ENCODE results near the gene CD74. TPM values are rescaled to one million over a fixed set of nuclear protein-coding genes. Genes with fewer than 3 reads are reported as not detected.

Gene CD74
- total and polyA plus RNA-seq, 2 of the 13 experiments (the other 11 are each of a cell fraction or from before 2014, with no cell fraction given) = 34.1 to 84.4 TPM

DNA sequence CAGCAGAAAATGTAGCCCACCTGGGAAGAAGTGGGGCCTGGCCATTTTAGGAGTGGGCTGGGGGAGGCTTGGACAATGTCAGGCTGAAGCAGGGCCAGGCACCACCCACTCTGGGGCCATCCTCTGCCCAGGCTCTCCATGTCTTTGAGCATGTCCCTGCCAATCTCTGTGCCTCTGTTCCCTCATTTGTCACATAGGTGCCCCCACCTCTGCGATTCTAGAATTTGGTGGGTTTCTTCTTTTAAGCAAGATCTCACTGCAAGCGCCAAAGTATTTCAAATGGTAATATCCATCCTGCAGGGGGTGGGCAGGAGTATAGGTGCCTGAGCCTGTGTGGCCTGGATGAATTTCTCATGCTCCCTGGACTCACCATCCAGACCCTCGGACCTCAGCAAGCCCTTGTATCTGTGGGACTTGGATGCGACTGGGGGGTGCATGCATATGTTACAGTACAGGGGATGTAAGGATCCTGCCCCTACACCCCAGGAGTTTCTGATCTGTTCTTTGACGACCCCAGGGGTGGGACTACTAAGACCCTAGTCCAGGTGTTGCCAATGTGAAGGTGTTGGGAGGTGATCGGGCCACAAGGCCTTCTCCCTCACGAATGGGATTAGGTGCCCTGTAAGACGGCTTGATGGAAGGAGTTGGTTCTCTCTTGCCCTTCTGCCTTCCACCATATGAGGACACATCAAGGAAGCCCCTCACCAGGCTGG lies 4.3 kb downstream of the CD74 start:
- no TSS peak for BruUV-seq (replicated peaks)
- FAIRE-seq (no peak), DNase-seq (ENCODE audit: low spot score) (no peak), ATAC-seq (no peak)
- H3K36me3 ChIP-seq (replicated peaks in 1 of 2; ENCODE audit: control insufficient read depth in 1 of 2, insufficient read depth in 2 of 2, low read length in 2 of 2) = peaks cover 4 to 12% of the 10 kb centered on the region in 2 experiments; a peak in 3 of 5 replicates
- 96% methylated on average over 7 of the region's 8 CpGs for WGBS (ENCODE audit: low lambda C conversion rate)
- intact Hi-C loops (cut with micrococcal nuclease; ENCODE audit: unreplicated experiment) (no loop called here), in situ Hi-C loops (cut with HindIII; ENCODE audit: extremely low pct_ligation_motif_present, low pct_unique_long_range_greater_than_20kb) (no loop called here)
- ChIA-PET POLR2A (no interaction called here), CTCF (ENCODE audit: low intra/inter-chr PET ratio, low total read pairs) (no interaction called here)
- H3K79me2 ChIP-seq (ENCODE audit: insufficient read depth, low read length) = peaks cover 5% of the 10 kb centered on the region
- H3K4me3 ChIP-seq (replicated peaks in 1 of 3; ENCODE audit: insufficient read depth in 1 of 3, low read depth in 2 of 3, low read length in 3 of 3) = no peak overlapping the region
- TF ChIP-seq MTA1 (CRISPR knock-in tag; IDR thresholded peaks at IDR 0.05; ENCODE audit: borderline replicate concordance) = no peak
- no peak for TF ChIP-seq ZNF460 (CRISPR knock-in tag; IDR thresholded peaks at IDR 0.05; ENCODE audit: borderline replicate concordance)
- TF ChIP-seq CC2D1A (CRISPR knock-in tag; IDR thresholded peaks at IDR 0.05) = no peak
- no peak for TF ChIP-seq ZNF251 (CRISPR knock-in tag; IDR thresholded peaks at IDR 0.05)
- TF ChIP-seq, protein P1, sequence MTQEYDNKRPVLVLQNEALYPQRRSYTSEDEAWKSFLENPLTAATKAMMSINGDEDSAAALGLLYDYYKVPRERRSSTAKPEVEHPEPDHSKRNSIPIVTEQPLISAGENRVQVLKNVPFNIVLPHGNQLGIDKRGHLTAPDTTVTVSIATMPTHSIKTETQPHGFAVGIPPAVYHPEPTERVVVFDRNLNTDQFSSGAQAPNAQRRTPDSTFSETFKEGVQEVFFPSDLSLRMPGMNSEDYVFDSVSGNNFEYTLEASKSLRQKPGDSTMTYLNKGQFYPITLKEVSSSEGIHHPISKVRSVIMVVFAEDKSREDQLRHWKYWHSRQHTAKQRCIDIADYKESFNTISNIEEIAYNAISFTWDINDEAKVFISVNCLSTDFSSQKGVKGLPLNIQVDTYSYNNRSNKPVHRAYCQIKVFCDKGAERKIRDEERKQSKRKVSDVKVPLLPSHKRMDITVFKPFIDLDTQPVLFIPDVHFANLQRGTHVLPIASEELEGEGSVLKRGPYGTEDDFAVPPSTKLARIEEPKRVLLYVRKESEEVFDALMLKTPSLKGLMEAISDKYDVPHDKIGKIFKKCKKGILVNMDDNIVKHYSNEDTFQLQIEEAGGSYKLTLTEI (CRISPR knock-in tag; conservative IDR thresholded peaks at IDR 0.05) = no peak
- no peak for TF ChIP-seq DNMT1 (CRISPR knock-in tag; IDR thresholded peaks at IDR 0.05)
- TF ChIP-seq CBFB (CRISPR knock-in tag; IDR thresholded peaks at IDR 0.05) = no peak
- TF ChIP-seq RARA (CRISPR knock-in tag; IDR thresholded peaks at IDR 0.05) = no peak
- TF ChIP-seq, protein P2, sequence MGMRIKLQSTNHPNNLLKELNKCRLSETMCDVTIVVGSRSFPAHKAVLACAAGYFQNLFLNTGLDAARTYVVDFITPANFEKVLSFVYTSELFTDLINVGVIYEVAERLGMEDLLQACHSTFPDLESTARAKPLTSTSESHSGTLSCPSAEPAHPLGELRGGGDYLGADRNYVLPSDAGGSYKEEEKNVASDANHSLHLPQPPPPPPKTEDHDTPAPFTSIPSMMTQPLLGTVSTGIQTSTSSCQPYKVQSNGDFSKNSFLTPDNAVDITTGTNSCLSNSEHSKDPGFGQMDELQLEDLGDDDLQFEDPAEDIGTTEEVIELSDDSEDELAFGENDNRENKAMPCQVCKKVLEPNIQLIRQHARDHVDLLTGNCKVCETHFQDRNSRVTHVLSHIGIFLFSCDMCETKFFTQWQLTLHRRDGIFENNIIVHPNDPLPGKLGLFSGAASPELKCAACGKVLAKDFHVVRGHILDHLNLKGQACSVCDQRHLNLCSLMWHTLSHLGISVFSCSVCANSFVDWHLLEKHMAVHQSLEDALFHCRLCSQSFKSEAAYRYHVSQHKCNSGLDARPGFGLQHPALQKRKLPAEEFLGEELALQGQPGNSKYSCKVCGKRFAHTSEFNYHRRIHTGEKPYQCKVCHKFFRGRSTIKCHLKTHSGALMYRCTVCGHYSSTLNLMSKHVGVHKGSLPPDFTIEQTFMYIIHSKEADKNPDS (CRISPR knock-in tag; IDR thresholded peaks at IDR 0.05) = no peak
- no peak for TF ChIP-seq TMF1 (CRISPR knock-in tag; IDR thresholded peaks at IDR 0.05; ENCODE audit: low read depth)
- TF ChIP-seq NR2F6 (IDR thresholded peaks at IDR 0.05) = no peak
- TF ChIP-seq NR2F6 (CRISPR knock-in tag; IDR thresholded peaks at IDR 0.05) = no peak
- TF ChIP-seq PHF5A (CRISPR knock-in tag; IDR thresholded peaks at IDR 0.05; ENCODE audit: low read depth, unreplicated experiment) = no peak
- no peaks in the 10 kb centered on the region for H3K9me3 ChIP-seq (ENCODE audit: low read length)
- H3K4me2 ChIP-seq (ENCODE audit: low read depth, low read length) = no peak overlapping the region
- H3K4me1 ChIP-seq (ENCODE audit: insufficient read depth, low read length) = peaks cover 30% of the 10 kb centered on the region
- no peaks in the 10 kb centered on the region for H4K20me1 ChIP-seq (ENCODE audit: insufficient read depth, low read length)
- no peaks in the 10 kb centered on the region for H3K27me3 ChIP-seq (ENCODE audit: control insufficient read depth in 1 of 2, insufficient read depth in 2 of 2, low read length in 2 of 2)
- no peak overlapping the region for H2AFZ ChIP-seq (ENCODE audit: low read length)
- H3K9ac ChIP-seq (ENCODE audit: insufficient read depth, low read depth, low read length) = no peak overlapping the region
- no peak overlapping the region for H3K27ac ChIP-seq (ENCODE audit: extremely low read length, insufficient read depth, low read length)

Data from HepG2 (cell line).